HCT116 (cell line): ENCODE data around the gene SLC12A4. TPM values are rescaled to one million over a fixed set of nuclear protein-coding genes. Genes with fewer than 3 reads are reported as not detected.

ENCODE experiments used
- ATAC-seq: fragments of 200-7000 bp; cut with Tn5 transposase; 2 replicates; pipeline ENCODE4 v1.9.1; 2020; ENCODE audit warnings: mild to moderate bottlenecking, moderate library complexity
- BruUV-seq: library from RNA; stranded (reverse); fragments of 400-500 nt; replicated peaks from 2 replicates; lab custom pipeline; 2021; lab: Mats Ljungman, UMichigan
- CTCF ChIA-PET: fragments of 300-600 bp; sonication (Branson Sonifier 250); formaldehyde crosslinking; loops from one replicate; lab custom pipeline; 2021; ENCODE audit warnings: antibody characterized with exemption; lab: Charles Lee
- POLR2A ChIA-PET: fragments of 300-600, 350-600 bp; sonication (Branson Sonifier 250); formaldehyde crosslinking; loops from one replicate; lab custom pipeline; 2021; ENCODE audit warnings: antibody characterized with exemption; lab: Charles Lee
- RAD21 ChIA-PET, 2 experiments: fragments of 300-600 bp; sonication (Branson Sonifier 250); formaldehyde crosslinking; loops; one replicate each; lab custom pipeline; 2023; ENCODE audit warnings: low total read pairs in 2 of 2; ENCODE audit not compliant: uncharacterized antibody in 2 of 2, unreplicated experiment in 2 of 2, low non-redundant PET in 1 of 2; lab: Charles Lee
- DNase-seq: peaks from one replicate; pipeline ENCODE4 v3.0.0-alpha.2; 2010; ENCODE audit warnings: low read depth, low spot score
- H2AFZ ChIP-seq: fragments of 200-600 bp; shearing (Covaris generic), sonication (generic); 2 replicates; pipeline ENCODE4 v1.6.1; 2017; ENCODE audit warnings: low read depth, mixed run types, mixed read lengths, antibody characterized with exemption, low read length; ENCODE audit not compliant: poor library complexity, severe bottlenecking
- H3K27ac ChIP-seq: 2 replicates; pipeline ENCODE4 v1.5.1; 2012; ENCODE audit warnings: low read depth, low read length
- H3K27me3 ChIP-seq: fragments of 200-600 bp; sonication (generic); 2 replicates; pipeline ENCODE4 v1.6.1; 2016; ENCODE audit warnings: mixed run types, low read length, mixed read lengths; ENCODE audit not compliant: insufficient read depth
- H3K36me3 ChIP-seq, 2 experiments: fragments of 200-500 bp in 1 of 2; fragments of 200-600 bp in 1 of 2; sonication (Bioruptor generic) in 1 of 2; sonication (generic) in 1 of 2; 2 replicates each; pipeline versions ENCODE4 v1.5.1 to v1.6.1; 2014 to 2016; ENCODE audit warnings: low read length in 2 of 2, inconsistent platforms in 1 of 2, mixed read lengths in 1 of 2, mixed run types in 1 of 2; ENCODE audit not compliant: insufficient read depth in 2 of 2, control insufficient read depth in 1 of 2
- H3K4me1 ChIP-seq, 2 experiments: fragments of 200-600 bp in 1 of 2; sonication (generic) in 1 of 2; 2 replicates each; pipeline versions ENCODE4 v1.5.1 to v1.6.1; 2012 to 2017; ENCODE audit warnings: low read length in 2 of 2, inconsistent platforms in 1 of 2, mild to moderate bottlenecking in 1 of 2, mixed read lengths in 1 of 2, mixed run types in 1 of 2, moderate library complexity in 1 of 2; ENCODE audit not compliant: insufficient read depth in 2 of 2, control insufficient read depth in 1 of 2
- H3K4me2 ChIP-seq: fragments of 200-600 bp; sonication (generic); 2 replicates; pipeline ENCODE4 v1.6.1; 2017; ENCODE audit warnings: mixed run types, low read length, mixed read lengths
- H3K4me3 ChIP-seq, 2 experiments: fragments of 200-600 bp in 1 of 2; sonication (generic) in 1 of 2; replicated peaks in 1 of 2; 2 replicates each; pipeline ENCODE4 v1.5.1; 2011 to 2016; ENCODE audit warnings: low read length in 2 of 2, control low read depth in 1 of 2, low read depth in 1 of 2, mild to moderate bottlenecking in 1 of 2, mixed read lengths in 1 of 2, mixed run types in 1 of 2
- H3K79me2 ChIP-seq: fragments of 200-600 bp; sonication (generic); 2 replicates; pipeline ENCODE4 v1.6.1; 2017; ENCODE audit warnings: mild to moderate bottlenecking, mixed run types, low read length, moderate library complexity, mixed read lengths; ENCODE audit not compliant: insufficient read depth
- H3K9ac ChIP-seq: fragments of 200-600 bp; sonication (generic); 2 replicates; pipeline ENCODE4 v1.6.1; 2016; ENCODE audit warnings: low read length, mixed read lengths
- H3K9me2 ChIP-seq: fragments of 200-600 bp; sonication (generic), shearing (Covaris generic); 2 replicates; pipeline ENCODE4 v1.6.1; 2017; ENCODE audit warnings: mixed run types, mild to moderate bottlenecking, moderate library complexity; ENCODE audit not compliant: insufficient read depth
- H3K9me3 ChIP-seq, 2 experiments: fragments of 200-500 bp in 1 of 2; fragments of 200-600 bp in 1 of 2; sonication (Bioruptor generic) in 1 of 2; sonication (generic) in 1 of 2; 2 replicates each; pipeline ENCODE4 v1.6.1; 2014 to 2017; ENCODE audit warnings: low read length in 2 of 2, mixed read lengths in 2 of 2, inconsistent platforms in 1 of 2, low read depth in 1 of 2, mild to moderate bottlenecking in 1 of 2, mixed run types in 1 of 2, moderate library complexity in 1 of 2; ENCODE audit not compliant: control insufficient read depth in 1 of 2, insufficient read depth in 1 of 2
- H4K20me1 ChIP-seq: fragments of 200-600 bp; sonication (generic), shearing (Covaris generic); 2 replicates; pipeline ENCODE4 v1.6.1; 2017; ENCODE audit warnings: mixed run types, mild to moderate bottlenecking, moderate library complexity; ENCODE audit not compliant: insufficient read depth
- EGR1 ChIP-seq: IDR thresholded peaks from 2 replicates; pipeline ENCODE4 v1.6.1; 2012; ENCODE audit warnings: low read depth
- EZH2 ChIP-seq: fragments of 200-600 bp; sonication (generic); IDR thresholded peaks from 2 replicates; pipeline ENCODE4 v1.6.1; 2017; ENCODE audit warnings: antibody characterized with exemption, mixed run types
- FOSL1 ChIP-seq: IDR thresholded peaks from 2 replicates; pipeline ENCODE4 v1.6.1; 2012; ENCODE audit warnings: low read depth
- POLR2A ChIP-seq: IDR thresholded peaks from 2 replicates; pipeline ENCODE4 v1.7.0; 2011; ENCODE audit warnings: borderline replicate concordance; ENCODE audit not compliant: insufficient read depth, insufficient read length; ENCODE audit errors: extremely low read depth
- RAD21 ChIP-seq: IDR thresholded peaks from 2 replicates; pipeline ENCODE4 v1.6.1; 2012; ENCODE audit warnings: low read depth, mild to moderate bottlenecking
- ZNF274 ChIP-seq: fragments of 200-500 bp; sonication (Bioruptor generic); IDR thresholded peaks from 2 replicates; pipeline ENCODE4 v1.6.1; 2014; ENCODE audit warnings: mild to moderate bottlenecking, low read depth, low read length, inconsistent platforms
- intact Hi-C: fragments of 100-400 bp; cut with micrococcal nuclease; formaldehyde crosslinking; loops from 2 replicates; pipeline ENCODE4 v1.10.0; 2022
- total RNA-seq: library from RNA; stranded (reverse); gene quantifications from one replicate; pipeline ENCODE4 v1.2.1, GENCODE V29; 2021; ENCODE audit not compliant: unreplicated experiment
- TF ChIP-seq, protein P1 (sequence below): IDR thresholded peaks from 2 replicates; pipeline ENCODE4 v1.6.1; 2012; ENCODE audit warnings: low read depth
- TF ChIP-seq, protein P2 (sequence below), 3 experiments: fragments of 200-600 bp in 1 of 3; sonication (generic) in 1 of 3; IDR thresholded peaks in 2 of 3; conservative IDR thresholded peaks in 1 of 3; 2 replicates each; pipeline ENCODE4 v1.5.1; 2012 to 2017; ENCODE audit warnings: low read depth in 2 of 3, low read length in 2 of 3, antibody characterized with exemption in 1 of 3, borderline replicate concordance in 1 of 3, control low read depth in 1 of 3, mild to moderate bottlenecking in 1 of 3, mixed read lengths in 1 of 3, mixed run types in 1 of 3, moderate library complexity in 1 of 3; ENCODE audit not compliant: insufficient read depth in 1 of 3

Gene SLC12A4
- total RNA-seq, 1 experiment from 2014 or later, result 46.0 TPM

DNA sequence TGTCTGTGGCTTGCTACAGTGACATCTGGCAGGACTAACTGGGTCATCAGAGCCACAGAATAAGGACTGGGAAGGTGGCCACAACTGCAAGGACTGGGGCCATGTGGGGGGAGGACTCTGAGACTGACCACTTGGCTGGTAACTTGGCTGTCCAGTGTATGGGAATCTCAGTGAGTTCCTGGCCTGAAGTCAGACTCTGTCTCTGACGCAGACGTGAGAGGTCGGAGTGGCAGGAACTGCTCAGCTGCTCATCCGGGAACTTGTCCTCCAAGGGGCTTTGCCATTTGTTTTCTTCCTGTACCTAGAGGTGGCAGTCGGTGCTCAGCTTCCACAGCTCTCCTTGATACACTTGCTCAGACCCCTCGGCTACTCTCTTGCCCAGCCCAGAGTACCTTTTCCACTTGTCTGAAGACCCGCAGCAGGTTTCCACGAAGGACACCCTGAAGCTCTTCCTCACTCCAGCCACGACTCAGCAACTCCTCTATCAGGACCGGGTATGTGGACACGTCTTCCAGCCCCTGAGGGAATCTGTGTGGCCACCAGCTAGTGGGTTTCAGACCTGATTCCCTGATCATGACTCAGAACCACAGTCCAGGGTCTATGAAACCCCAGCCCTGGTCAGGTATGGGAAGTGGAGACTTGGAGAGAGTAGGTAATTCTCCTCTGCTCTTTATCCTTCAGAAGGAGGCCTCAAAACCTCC, 19.2 kb upstream of the SLC12A4 start:
- no peak overlapping the region for H2AFZ ChIP-seq
- intact Hi-C loops, result no loop called here
- H3K36me3 ChIP-seq, result no peaks in the 10 kb centered on the region
- no peak for DNase-seq
- CTCF ChIA-PET, result interaction anchor here (0.6 kb wide), 1 partner anchor 53 kb away, joined by 3 read pairs; no protein-coding TSS in a partner anchor
- POLR2A ChIA-PET, result no interaction called here
- H3K4me3 ChIP-seq, result no peak overlapping the region
- H3K79me2 ChIP-seq, result no peaks in the 10 kb centered on the region
- RAD21 ChIA-PET, result no interaction called here
- no peaks in the 10 kb centered on the region for H3K9me3 ChIP-seq
- no peak overlapping the region for H3K27ac ChIP-seq
- H4K20me1 ChIP-seq, result no peaks in the 10 kb centered on the region
- no peak overlapping the region for H3K4me2 ChIP-seq
- H3K4me1 ChIP-seq, result no peaks in the 10 kb centered on the region
- TF ChIP-seq ZNF274 (no peak), EGR1 (no peak), RAD21 (no peak)
- TF ChIP-seq, protein P1, sequence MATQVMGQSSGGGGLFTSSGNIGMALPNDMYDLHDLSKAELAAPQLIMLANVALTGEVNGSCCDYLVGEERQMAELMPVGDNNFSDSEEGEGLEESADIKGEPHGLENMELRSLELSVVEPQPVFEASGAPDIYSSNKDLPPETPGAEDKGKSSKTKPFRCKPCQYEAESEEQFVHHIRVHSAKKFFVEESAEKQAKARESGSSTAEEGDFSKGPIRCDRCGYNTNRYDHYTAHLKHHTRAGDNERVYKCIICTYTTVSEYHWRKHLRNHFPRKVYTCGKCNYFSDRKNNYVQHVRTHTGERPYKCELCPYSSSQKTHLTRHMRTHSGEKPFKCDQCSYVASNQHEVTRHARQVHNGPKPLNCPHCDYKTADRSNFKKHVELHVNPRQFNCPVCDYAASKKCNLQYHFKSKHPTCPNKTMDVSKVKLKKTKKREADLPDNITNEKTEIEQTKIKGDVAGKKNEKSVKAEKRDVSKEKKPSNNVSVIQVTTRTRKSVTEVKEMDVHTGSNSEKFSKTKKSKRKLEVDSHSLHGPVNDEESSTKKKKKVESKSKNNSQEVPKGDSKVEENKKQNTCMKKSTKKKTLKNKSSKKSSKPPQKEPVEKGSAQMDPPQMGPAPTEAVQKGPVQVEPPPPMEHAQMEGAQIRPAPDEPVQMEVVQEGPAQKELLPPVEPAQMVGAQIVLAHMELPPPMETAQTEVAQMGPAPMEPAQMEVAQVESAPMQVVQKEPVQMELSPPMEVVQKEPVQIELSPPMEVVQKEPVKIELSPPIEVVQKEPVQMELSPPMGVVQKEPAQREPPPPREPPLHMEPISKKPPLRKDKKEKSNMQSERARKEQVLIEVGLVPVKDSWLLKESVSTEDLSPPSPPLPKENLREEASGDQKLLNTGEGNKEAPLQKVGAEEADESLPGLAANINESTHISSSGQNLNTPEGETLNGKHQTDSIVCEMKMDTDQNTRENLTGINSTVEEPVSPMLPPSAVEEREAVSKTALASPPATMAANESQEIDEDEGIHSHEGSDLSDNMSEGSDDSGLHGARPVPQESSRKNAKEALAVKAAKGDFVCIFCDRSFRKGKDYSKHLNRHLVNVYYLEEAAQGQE, result no peak
- TF ChIP-seq, all 23 proteins: peak for 0
- Histone ChIP-seq H3K9ac (no peak overlapping the region), H3K27me3 (no peaks in the 10 kb centered on the region), H3K9me2 (no peaks in the 10 kb centered on the region)
- BruUV-seq, result no TSS peak
- no peak for ATAC-seq

DNA sequence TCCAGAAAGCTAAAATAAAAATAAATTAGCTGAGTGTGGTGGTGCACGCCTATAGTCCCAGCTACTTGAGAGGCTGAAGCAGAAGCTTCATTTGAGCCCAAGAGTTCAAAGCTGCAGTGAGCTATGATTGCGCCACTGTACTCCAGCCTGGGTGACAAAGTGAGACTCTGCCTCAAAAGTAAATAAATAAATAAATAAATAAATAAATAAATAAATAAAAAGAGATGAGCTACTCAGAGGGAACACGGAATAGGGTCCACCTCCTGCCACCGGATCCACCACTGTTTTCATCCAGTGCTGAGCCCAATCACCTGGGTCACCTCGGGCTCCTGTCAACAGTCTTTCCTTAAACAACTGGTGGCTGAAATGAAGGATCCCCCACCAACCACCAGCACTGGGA, 18.5 kb upstream of the SLC12A4 start:
- H3K4me2 ChIP-seq, result no peak overlapping the region
- H3K9me2 ChIP-seq, result no peaks in the 10 kb centered on the region
- H3K79me2 ChIP-seq, result no peaks in the 10 kb centered on the region
- no peak for ATAC-seq
- ChIA-PET POLR2A (no interaction called here), CTCF (interaction anchor here (0.6 kb wide), 1 partner anchor 54 kb away, joined by 3 read pairs; no protein-coding TSS in a partner anchor), RAD21 (no interaction called here)
- no peaks in the 10 kb centered on the region for H3K9me3 ChIP-seq
- BruUV-seq, result no TSS peak
- H2AFZ ChIP-seq, result no peak overlapping the region
- no peak for DNase-seq
- H3K9ac ChIP-seq, result no peak overlapping the region
- no peak overlapping the region for H3K27ac ChIP-seq
- no peaks in the 10 kb centered on the region for H3K36me3 ChIP-seq
- H3K4me1 ChIP-seq, result no peaks in the 10 kb centered on the region
- no peaks in the 10 kb centered on the region for H3K27me3 ChIP-seq
- H4K20me1 ChIP-seq, result no peaks in the 10 kb centered on the region
- intact Hi-C loops, result no loop called here
- no peak overlapping the region for H3K4me3 ChIP-seq
- TF ChIP-seq, protein P2, sequence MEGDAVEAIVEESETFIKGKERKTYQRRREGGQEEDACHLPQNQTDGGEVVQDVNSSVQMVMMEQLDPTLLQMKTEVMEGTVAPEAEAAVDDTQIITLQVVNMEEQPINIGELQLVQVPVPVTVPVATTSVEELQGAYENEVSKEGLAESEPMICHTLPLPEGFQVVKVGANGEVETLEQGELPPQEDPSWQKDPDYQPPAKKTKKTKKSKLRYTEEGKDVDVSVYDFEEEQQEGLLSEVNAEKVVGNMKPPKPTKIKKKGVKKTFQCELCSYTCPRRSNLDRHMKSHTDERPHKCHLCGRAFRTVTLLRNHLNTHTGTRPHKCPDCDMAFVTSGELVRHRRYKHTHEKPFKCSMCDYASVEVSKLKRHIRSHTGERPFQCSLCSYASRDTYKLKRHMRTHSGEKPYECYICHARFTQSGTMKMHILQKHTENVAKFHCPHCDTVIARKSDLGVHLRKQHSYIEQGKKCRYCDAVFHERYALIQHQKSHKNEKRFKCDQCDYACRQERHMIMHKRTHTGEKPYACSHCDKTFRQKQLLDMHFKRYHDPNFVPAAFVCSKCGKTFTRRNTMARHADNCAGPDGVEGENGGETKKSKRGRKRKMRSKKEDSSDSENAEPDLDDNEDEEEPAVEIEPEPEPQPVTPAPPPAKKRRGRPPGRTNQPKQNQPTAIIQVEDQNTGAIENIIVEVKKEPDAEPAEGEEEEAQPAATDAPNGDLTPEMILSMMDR (IDR thresholded peaks at IDR 0.05 in 2 of 3, conservative IDR thresholded peaks at IDR 0.05 in 1 of 3; ENCODE audit: borderline replicate concordance in 1 of 3, insufficient read depth in 1 of 3, low read depth in 2 of 3, low read length in 2 of 3), result no peak
- TF ChIP-seq, protein P1, result no peak
- TF ChIP-seq ZNF274 (no peak), FOSL1 (no peak), EZH2 (no peak), POLR2A (no peak)
